OCI-LY1 (cell line): ENCODE results near the gene CYB5R4.
A peak's percentile ranks its signal among the peaks of the same experiment; 100 is the strongest.

Experiments
- H2AFZ ChIP-seq: fragments of 200-600 bp; sonication (generic), shearing (Covaris generic); 2 replicates; pipeline ENCODE4 v1.6.0; 2014; ENCODE audit warnings: antibody characterized with exemption, mild to moderate bottlenecking, low read length
- H3F3A ChIP-seq: fragments of 200-600 bp; sonication (generic), shearing (Covaris generic); 2 replicates; pipeline ENCODE4 v1.6.0; 2014; ENCODE audit warnings: mild to moderate bottlenecking, antibody characterized with exemption, low read length, moderate library complexity; ENCODE audit not compliant: insufficient read depth
- H3K27ac ChIP-seq: fragments of 200-600 bp; sonication (generic); 2 replicates; pipeline ENCODE4 v1.5.1; 2014; ENCODE audit warnings: low read length, mixed run types, mild to moderate bottlenecking, low read depth; ENCODE audit not compliant: poor library complexity, severe bottlenecking
- H3K27me3 ChIP-seq: fragments of 200-600 bp; sonication (generic); 2 replicates; pipeline ENCODE4 v1.6.0; 2014; ENCODE audit warnings: antibody characterized with exemption, mild to moderate bottlenecking, low read length, moderate library complexity; ENCODE audit not compliant: insufficient read depth
- H3K36me3 ChIP-seq: fragments of 200-600 bp; sonication (generic); 2 replicates; pipeline ENCODE4 v1.6.1; 2014; ENCODE audit warnings: mild to moderate bottlenecking, antibody characterized with exemption, low read length, moderate library complexity, mixed read lengths; ENCODE audit not compliant: insufficient read depth
- H3K4me1 ChIP-seq: fragments of 200-600 bp; sonication (generic); 2 replicates; pipeline ENCODE4 v1.5.1; 2014; ENCODE audit warnings: mild to moderate bottlenecking, low read length, moderate library complexity; ENCODE audit not compliant: insufficient read depth, severe bottlenecking
- H3K4me2 ChIP-seq: fragments of 200-600 bp; sonication (generic), shearing (Covaris generic); 2 replicates; pipeline ENCODE4 v1.6.1; 2014; ENCODE audit warnings: low read length
- H3K4me3 ChIP-seq: fragments of 200-600 bp; sonication (generic); 2 replicates; pipeline ENCODE4 v1.5.1; 2014; ENCODE audit warnings: low read length, low read depth, mild to moderate bottlenecking, mixed read lengths; ENCODE audit not compliant: poor library complexity, severe bottlenecking
- H3K79me2 ChIP-seq: fragments of 200-600 bp; shearing (Covaris generic); 2 replicates; pipeline ENCODE4 v1.6.1; 2016; ENCODE audit warnings: mixed run types, low read length, mixed read lengths; ENCODE audit not compliant: insufficient read depth
- H3K9ac ChIP-seq: fragments of 200-600 bp; sonication (generic), shearing (Covaris generic); 2 replicates; pipeline ENCODE4 v1.6.1; 2014; ENCODE audit warnings: mild to moderate bottlenecking, low read length, mixed read lengths
- H3K9me2 ChIP-seq: fragments of 200-600 bp; sonication (generic), shearing (Covaris generic); 2 replicates; pipeline ENCODE4 v1.6.1; 2014; ENCODE audit warnings: low read depth, mild to moderate bottlenecking, low read length, mixed read lengths
- H3K9me3 ChIP-seq: fragments of 200-600 bp; shearing (Covaris generic); 2 replicates; pipeline ENCODE4 v1.6.1; 2014; ENCODE audit warnings: low read length, mixed read lengths
- H4K20me1 ChIP-seq: fragments of 200-600 bp; sonication (generic), shearing (Covaris generic); 2 replicates; pipeline ENCODE4 v1.6.0; 2016; ENCODE audit warnings: mild to moderate bottlenecking, low read length; ENCODE audit not compliant: insufficient read depth
- CTCF ChIP-seq: fragments of 200-600 bp; sonication (generic), shearing (Covaris generic); IDR thresholded peaks from 2 replicates; pipeline ENCODE4 v1.5.1; 2017; ENCODE audit warnings: mild to moderate bottlenecking, antibody characterized with exemption, low read length, moderate library complexity, mixed read lengths
- EZH2 ChIP-seq: fragments of 200-600 bp; sonication (generic), shearing (Covaris generic); IDR thresholded peaks from 2 replicates; pipeline ENCODE4 v1.8.0; 2017; ENCODE audit warnings: borderline replicate concordance, mixed run types, mild to moderate bottlenecking, antibody characterized with exemption, low read length, moderate library complexity, mixed read lengths

CYB5R4 gene

GRCh38 chr6:83854001-83854501 lies 5.4 kb upstream of the CYB5R4 start:
- Histone ChIP-seq H4K20me1 (no peaks in the 10 kb centered on the region), H3K4me3 (no peak overlapping the region), H3K27me3 (no peaks in the 10 kb centered on the region), H3K9me2 (no peaks in the 10 kb centered on the region), H3K27ac (no peak overlapping the region), H3K79me2 (no peaks in the 10 kb centered on the region), H3K4me2 (no peak overlapping the region), H2AFZ (no peak overlapping the region), H3F3A (no peaks in the 10 kb centered on the region), H3K4me1 (peaks cover 3% of the 10 kb centered on the region), H3K9me3 (no peaks in the 10 kb centered on the region), H3K9ac (no peak overlapping the region), H3K36me3 (no peaks in the 10 kb centered on the region)
- no peak for TF ChIP-seq CTCF
- no peak for TF ChIP-seq EZH2

- H3K9me2 ChIP-seq = no peaks in the 10 kb centered on the region
- H3K4me2 ChIP-seq = no peak overlapping the region
- H2AFZ ChIP-seq = no peak overlapping the region
- H3K27me3 ChIP-seq = no peaks in the 10 kb centered on the region
- H3K27ac ChIP-seq = no peak overlapping the region
- H3K36me3 ChIP-seq = no peaks in the 10 kb centered on the region
- H3F3A ChIP-seq = no peaks in the 10 kb centered on the region
- H3K9me3 ChIP-seq = no peaks in the 10 kb centered on the region
- no peak overlapping the region for H3K9ac ChIP-seq
- TF ChIP-seq CTCF (no peak), EZH2 (no peak)
- H3K79me2 ChIP-seq = no peaks in the 10 kb centered on the region; the same call in 1 of the 2 replicates
- peaks cover 4% of the 10 kb centered on the region for H3K4me1 ChIP-seq
- H3K4me3 ChIP-seq = no peak overlapping the region
- H4K20me1 ChIP-seq = no peaks in the 10 kb centered on the region
Measured at GRCh38 chr6:83854766-83855165, 4.7 kb upstream of the CYB5R4 start.

- no peaks in the 10 kb centered on the region for H3K9me2 ChIP-seq
- H3K4me2 ChIP-seq = peak overlapping the region; percentile 98
- H3K27ac ChIP-seq = no peak overlapping the region
- H2AFZ ChIP-seq = no peak overlapping the region
- no peaks in the 10 kb centered on the region for H4K20me1 ChIP-seq
- H3K27me3 ChIP-seq = no peaks in the 10 kb centered on the region
- H3K9me3 ChIP-seq = no peaks in the 10 kb centered on the region
- peak overlapping the region; percentile 70 for H3K9ac ChIP-seq
- no peaks in the 10 kb centered on the region for H3F3A ChIP-seq
- H3K4me3 ChIP-seq = peak overlapping the region; percentile 79
- TF ChIP-seq CTCF = no peak
- no peak for TF ChIP-seq EZH2
- peaks cover 14% of the 10 kb centered on the region for H3K36me3 ChIP-seq
- H3K4me1 ChIP-seq = peaks cover 36% of the 10 kb centered on the region
- H3K79me2 ChIP-seq = peaks cover 28% of the 10 kb centered on the region
Measured at GRCh38 chr6:83860359-83860755, 868 bp downstream of the CYB5R4 start.
